Measurements from ENCODE around the gene WDFY4.
"Not testable (repeated sequence)": the region's sequence is repeated elsewhere in the genome, so short reads cannot be mapped to it uniquely, and the experiment has no call there.

The WDFY4 gene, protein sequence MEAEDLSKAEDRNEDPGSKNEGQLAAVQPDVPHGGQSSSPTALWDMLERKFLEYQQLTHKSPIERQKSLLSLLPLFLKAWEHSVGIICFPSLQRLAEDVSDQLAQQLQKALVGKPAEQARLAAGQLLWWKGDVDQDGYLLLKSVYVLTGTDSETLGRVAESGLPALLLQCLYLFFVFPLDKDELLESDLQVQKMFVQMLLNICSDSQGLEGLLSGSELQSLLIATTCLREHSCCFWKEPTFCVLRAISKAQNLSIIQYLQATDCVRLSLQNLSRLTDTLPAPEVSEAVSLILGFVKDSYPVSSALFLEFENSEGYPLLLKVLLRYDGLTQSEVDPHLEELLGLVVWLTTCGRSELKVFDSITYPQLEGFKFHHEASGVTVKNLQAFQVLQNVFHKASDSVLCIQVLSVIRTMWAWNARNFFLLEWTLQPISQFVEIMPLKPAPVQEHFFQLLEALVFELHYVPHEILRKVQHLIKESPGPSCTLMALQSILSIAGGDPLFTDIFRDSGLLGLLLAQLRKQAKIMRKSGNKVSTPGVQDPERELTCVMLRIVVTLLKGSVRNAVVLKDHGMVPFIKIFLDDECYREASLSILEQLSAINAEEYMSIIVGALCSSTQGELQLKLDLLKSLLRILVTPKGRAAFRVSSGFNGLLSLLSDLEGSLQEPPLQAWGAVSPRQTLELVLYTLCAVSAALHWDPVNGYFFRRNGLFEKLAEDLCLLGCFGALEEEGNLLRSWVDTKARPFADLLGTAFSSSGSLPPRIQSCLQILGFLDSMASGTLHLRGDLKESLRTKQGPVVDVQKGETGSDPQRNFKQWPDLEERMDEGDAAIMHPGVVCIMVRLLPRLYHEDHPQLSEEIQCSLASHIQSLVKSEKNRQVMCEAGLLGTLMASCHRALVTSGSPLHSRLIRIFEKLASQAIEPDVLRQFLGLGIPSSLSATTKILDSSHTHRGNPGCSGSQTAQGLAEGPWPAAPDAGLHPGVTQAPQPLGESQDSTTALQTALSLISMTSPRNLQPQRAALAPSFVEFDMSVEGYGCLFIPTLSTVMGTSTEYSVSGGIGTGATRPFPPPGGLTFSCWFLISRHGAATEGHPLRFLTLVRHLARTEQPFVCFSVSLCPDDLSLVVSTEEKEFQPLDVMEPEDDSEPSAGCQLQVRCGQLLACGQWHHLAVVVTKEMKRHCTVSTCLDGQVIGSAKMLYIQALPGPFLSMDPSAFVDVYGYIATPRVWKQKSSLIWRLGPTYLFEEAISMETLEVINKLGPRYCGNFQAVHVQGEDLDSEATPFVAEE (N-terminal part only)

DNA sequence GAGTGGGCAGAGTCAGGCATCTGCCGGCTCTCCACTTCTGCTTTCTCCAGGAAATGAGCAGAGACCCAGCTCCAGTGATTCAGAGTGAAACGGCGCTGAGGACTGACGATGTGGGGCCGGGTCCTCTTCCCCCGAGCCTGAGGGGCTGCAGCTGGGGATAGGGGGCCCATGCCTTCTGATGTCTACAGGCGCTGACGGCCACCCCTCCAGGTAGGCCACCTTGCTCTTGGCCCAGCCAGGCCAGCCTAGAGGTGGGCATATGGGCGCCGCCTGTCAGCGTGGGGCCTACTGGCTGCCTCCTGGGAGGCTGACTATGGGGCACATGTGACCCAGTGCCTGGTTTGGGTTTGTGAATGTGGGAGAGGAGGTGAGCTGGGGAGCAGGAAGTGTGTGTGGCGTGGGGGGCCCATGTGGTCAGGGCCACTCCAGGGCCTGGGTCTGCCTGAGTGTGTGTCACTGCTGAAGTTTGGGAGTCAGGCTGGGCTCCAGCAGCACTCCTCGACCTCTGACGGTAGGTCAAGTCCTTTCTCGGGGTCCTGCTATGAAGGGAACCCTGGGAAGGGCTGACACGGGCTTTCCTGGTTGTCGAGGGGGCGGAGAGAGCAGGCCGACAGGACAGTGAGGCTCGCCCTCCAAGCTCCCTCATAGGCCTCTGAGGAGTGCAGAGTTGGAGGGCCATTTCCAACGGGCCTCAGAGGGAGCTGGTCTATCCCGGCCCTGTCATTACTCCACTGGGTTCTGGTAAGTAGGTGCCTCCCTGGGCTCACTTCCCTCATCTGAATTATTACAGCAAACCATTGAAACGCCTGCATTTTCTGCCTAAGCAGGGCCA, at the start of gene WDFY4:
Gene WDFY4, plus strand, starts transcription at position 82 of the 832 bp plus-strand sequence. CDS start 24,860 bp downstream, outside the sequence.
- DNase-seq (ENCODE audit: low spot score), result no peak

DNA sequence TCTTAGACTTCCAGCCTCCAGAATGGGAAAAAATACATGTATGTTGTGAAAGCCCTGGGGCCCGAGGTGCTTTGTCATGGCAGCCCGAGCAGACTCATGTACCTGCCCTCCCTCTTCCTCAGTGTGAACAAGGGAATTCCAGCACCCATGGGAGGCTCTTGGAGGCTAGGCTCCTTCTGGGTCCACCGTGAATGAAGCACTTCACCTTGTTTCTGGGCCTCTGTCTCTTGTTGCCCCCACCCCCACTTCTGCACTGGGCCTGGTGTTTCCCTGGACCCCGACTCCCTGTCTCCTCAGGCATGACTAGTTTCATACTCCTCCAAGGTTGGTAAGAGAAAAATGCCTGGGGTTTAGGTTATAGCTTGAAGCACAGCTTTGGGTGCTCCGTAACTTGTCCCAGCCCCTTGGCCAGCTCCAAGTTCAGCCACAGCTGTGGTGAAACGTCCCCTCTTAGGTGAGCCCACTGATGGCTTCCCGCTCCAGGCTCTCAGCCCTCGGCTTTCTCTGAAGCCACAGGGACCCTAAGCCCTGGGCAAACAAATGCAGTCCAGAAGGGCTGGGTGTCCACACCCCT, 49.6 kb upstream of the WDFY4 start:
- DNase-seq (ENCODE audit: low spot score), result no peak

DNA sequence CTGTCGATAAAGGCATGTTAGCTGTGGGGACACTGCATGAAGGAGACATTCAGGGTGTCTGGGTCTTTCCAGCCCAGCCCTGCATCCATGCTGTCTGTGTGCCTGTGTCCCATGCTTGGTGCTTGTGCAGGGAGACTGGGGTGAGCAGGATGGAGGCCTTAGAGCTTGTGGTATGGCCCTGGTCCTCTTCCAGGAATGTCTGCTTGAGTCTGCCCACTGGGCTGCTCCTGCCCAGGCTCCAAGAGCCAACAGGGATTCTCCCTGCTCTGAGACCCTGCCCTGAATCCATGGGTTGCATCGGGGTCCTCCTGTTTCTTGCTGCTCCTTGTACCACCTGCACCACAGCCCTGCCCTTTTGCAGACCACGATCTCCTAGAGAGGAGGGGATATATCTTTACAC, 48.4 kb upstream of the WDFY4 start:
- no peak for DNase-seq (ENCODE audit: low spot score)

DNA sequence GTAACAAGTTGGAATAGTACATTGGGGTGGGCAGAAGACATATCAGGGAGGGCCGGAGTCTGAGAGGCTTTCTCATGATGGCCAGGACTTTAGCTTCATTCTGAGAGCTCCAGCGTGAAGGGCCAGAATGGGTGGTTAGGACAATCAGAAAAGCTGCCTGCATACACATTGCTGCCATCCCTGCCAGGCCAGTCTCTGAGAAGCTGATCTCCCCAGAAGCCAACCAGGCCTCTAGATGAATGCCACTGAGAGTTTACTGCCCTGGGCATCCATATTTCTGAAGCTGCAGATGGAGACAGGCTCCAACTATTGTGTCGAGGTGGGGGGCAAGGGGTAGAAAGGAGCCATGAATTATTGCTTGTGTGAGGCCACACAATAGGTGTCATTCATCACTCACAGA, 47.8 kb upstream of the WDFY4 start:
- no peak for DNase-seq (ENCODE audit: low spot score)

DNA sequence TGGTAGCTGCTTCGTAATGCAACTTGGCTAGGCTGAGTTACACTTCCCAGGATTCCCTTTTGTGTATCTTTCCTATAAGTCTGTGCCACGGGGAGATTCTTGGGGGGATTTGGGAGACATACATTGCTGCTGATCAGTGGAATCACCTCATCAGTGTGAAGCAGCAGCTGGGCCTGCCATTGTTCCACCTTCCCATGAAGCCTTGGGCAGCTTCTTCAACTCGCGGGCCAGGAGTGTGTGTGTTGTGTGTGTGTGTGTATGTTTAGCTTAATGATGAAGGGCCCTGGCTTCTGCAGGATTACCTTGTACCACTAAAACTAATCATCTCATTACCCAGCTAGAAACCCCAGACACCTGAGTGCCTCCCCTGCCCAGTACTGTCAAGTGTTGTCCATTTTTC, 46.5 kb upstream of the WDFY4 start:
- no peak for DNase-seq (ENCODE audit: low spot score)

DNA sequence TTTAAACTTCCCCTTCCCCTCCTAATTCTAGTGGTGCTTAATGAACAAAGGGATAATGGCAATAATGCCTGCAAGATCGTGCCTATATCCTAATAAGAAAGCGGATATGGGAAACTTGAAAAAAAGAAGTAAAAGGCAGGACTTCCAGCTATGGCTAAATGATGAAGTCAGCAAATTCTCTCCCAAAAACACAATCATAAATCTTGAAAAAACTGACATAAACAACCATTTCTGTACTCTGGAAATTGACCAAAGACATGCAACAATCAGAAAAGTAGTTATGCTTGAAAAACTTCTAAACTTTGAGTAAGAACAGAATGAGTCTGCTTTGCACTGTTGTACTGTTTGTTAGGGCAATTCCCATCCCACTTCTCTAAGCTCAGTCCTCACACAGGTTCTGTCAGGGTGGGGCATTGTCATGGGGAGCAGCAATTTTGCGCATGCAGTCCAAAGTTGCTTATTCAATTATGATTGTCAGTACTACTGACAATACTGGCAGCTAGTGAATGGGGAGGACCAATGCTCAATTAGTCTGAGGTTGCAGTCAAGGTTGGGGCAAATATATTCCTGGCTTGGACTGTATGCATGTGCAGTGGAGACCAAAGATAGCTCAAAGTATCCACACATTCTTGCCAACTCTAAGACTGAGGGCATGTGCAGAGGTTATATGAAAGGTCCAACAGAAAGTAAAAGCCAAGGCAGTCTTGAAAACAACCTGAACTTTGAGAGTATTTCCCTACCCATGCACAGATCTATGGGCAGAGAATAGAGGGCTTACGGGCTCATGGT, 45.7 kb upstream of the WDFY4 start:
- DNase-seq (ENCODE audit: low spot score), result no peak

DNA sequence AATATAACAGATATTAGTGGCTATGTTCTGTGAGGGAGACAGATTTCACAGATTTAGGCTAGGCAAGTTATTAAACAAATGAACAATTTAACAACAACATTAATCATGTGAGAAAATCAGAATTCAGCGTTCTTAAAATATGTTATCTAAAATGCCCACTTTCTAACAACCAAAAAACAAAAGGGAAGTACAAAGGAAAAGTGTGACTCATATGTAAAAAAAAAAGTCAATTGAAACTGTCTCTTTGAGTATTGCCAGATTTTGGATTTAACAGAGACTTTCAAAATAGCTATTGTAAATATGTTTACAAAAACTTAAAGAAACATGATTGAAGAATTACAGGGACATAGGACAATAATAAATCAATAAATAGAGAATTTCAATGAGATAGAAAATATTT, 45.0 kb upstream of the WDFY4 start:
- no peak for DNase-seq (ENCODE audit: low spot score)

DNA sequence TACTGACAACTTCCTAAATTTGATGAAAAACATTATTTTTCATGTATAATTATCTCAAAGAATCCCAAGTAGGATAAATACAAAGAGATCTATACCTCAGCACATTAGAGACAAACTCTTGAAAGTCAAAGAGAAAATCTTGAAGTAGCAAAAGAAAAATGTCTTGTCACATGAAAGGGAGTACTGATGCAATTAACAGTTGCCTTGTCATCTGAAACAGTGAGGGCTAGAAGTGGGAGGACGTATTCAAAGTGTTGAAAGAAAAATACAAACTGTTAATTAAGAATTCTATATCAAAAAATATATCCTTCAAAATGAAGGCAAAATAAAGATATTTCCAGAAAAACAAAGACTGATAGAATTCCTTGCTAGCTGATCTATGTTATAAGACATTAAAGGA, 44.3 kb upstream of the WDFY4 start:
- DNase-seq (ENCODE audit: low spot score), result no peak

DNA sequence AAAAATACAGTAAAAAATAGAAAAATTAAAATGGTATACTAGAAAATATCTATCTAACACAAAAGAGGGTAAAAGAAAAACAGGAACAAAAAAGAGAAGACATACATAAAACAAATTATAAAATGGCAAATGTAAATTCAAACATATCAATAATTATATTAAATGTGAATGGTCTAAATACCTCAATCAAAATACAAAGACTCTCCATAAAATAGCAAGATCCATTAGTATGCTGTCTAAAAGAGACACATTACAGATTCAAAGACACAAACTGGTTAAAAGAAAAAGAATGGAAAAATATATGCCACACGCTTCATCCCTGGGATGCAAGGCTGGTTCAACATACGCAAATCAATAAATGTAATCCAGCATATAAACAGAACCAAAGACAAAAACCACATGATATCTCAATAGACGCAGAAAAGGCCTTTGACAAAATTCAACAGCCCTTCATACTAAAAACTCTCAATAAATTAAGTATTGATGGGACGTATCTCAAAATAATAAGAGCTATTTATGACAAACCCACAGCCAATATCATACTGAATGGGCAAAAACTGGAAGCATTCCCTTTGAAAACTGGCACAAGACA, 43.5 kb upstream of the WDFY4 start:
- DNase-seq (ENCODE audit: low spot score), result not testable (repeated sequence)

DNA sequence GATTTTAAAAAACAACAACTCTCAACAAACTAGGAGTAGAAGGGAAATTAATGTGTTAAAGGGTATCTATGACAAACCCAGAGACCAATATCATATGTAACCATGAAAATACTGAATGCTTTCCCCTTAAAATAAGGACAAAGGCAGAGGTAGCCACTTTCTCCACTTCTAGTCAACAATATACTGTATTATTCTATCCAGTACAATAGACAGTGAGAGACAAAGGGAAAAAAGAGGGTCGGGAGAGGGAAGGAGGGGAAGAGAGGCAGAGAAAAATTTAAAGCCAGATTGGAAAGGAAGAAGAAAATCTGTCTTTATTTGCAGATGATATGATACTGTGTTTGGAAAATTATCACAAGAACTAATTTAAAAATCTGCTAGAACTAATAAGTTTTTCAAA, 39.1 kb upstream of the WDFY4 start:
- no peak for DNase-seq (ENCODE audit: low spot score)

DNA sequence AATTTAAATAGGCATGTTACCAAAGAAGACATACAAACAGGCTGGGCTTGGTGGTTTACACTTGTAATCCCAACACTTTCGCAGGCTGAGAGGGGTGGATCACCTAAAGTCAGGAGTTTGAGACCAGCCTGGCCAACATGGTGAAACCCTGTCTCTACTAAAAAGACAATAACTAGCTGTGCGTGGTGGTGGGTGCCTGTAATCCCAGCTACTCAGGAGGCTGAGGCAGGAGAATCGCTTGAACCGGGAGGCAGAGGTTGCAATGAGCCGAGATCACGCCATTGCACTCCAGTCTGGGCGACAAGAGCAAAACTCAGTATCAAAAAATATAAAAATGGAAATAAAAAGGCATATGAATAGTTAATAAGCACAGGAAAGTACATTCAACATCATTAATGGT, 37.6 kb upstream of the WDFY4 start:
- DNase-seq (ENCODE audit: low spot score), result not testable (repeated sequence)

DNA sequence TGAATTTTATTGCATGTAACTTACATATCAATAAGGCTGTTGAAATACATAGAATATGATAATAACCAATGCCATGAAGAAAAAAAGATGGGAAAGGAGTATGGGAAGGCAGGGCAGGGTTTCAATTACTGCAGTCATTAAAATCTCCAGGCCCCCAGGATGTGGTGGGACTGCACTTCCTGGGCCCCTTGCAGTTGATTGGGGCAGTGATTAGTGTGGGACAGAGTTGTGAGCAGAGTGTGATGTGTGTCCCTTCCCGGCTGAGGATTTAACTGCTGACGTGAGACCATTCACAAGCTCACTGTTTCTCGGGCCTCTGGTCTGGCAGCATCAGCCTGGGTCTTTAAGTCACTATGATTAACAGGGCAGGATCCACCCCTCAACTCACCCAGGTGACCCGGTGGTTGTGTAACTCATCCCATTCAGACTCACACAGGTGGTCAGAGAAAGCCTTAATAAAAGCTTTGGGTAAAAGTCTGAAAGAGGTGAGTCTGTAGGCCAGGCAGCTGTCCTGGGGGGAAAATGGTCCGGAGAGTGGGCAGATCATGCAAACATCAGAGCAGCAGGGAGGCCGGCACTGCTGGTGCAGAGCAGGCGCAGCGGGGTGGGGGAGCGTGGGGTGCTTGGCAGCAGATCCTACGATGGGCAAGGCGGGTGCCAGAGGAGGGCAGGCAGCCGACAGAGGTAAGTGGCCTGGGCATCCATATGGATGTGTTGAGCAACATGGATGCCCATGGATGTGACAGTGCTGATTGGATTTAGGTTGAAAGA, 36.3 kb upstream of the WDFY4 start:
- no peak for DNase-seq (ENCODE audit: low spot score)

DNA sequence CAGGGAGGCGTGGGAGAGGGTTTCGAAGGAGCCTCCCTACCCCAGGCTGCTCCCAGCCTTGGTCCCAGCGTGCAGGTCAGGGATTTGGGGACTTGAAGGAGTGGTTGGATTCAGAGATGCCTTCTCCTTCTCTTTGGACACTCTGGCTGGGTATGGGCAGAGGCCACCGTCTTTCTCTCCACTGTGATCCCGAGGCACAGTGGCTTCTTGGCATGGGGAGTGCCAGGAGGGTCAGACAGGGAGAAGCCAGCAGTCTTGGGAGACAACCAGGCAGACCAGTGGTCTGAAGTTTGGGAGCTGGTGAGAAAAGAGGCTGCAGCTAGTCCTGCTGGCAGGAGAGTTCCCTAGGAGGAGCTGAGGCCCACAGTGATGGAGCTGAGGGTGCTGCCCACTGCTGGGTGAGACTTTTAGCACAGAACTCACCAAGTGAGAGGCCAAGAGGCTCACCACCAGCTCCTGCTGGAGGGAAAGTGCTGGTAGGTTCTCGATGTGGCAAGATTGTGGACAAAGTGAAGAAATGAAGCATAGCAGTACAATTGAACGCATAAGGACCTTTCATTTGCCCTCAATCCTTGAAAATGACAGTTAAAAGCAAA, 35.2 kb upstream of the WDFY4 start:
- DNase-seq (ENCODE audit: low spot score), result no peak

DNA sequence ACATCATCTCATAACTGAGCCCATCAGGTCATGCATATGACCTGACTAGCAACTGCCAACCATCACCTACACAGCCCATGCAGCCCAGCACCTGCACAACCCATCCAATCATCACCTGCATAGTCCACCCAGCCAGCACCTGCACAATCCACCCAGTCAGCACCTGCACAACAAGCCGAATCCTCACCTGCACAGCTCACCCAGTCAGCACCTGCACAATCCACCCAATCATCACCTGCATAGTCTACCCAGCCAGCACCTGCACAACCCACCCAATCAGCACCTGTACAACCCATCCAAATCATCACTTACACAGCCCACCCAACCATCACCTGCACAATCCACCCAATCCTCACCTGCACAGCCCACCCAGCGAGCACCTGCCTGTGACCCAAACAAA, 33.4 kb upstream of the WDFY4 start:
- no peak for DNase-seq (ENCODE audit: low spot score)

DNA sequence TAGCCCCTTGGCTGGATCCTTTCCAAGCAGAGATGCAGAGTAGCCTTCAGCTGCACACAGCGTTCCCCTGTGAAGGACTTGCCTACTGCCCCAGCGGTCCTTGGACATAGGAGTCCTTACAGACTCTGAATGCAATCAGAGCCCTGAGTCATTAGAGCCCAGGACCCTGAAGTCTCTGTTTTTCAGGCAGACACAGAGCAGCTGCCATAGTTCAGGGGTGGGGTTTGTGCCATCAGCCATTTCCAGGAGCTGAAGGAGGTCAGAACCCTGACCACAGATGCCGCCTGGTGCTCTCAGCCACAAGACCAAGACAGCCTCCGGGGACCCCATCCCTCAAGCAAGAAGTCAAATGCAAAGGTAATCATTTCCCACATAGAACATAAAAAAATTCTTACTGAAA, 32.8 kb upstream of the WDFY4 start:
- no peak for DNase-seq (ENCODE audit: low spot score)

DNA sequence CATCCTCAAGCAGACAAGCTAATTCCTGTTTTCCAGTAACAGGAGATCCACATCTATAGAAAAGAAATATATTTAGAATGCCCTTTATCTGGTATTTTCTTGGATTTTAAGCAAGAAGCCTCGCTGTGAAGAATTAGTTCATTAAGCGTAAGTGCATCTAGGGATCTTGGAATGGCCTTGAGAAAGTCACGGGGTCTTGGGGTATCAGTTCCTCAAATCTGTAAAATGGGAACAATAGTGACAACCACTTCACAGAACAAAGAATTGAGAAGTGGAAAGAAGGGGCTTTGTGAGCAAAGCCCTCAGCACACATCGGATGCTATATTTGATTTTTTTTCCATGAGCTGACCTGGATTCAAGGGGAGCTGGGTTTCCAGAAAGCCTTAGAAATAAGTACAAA, 32.3 kb upstream of the WDFY4 start:
- no peak for DNase-seq (ENCODE audit: low spot score)

DNA sequence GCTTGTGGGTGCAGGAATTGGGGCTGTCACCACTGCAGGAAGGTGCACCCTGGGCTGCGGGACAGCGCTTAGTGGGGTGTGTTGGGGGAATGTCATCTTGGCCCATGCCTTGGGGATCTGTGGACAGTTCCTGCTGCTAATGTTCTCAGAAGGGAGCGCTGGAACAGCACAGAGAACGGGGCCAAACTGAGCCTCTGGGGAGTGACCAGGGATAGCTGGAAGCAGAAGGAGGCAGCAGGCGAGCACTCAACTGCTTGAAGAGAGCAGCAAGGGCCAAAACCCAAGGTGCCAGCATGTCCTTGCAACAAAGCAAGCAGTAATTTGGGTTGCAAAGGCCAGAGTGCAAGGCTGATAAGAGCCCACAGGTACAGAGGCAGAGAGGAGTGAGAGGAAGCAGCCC, 31.3 kb upstream of the WDFY4 start:
- DNase-seq (ENCODE audit: low spot score), result no peak

DNA sequence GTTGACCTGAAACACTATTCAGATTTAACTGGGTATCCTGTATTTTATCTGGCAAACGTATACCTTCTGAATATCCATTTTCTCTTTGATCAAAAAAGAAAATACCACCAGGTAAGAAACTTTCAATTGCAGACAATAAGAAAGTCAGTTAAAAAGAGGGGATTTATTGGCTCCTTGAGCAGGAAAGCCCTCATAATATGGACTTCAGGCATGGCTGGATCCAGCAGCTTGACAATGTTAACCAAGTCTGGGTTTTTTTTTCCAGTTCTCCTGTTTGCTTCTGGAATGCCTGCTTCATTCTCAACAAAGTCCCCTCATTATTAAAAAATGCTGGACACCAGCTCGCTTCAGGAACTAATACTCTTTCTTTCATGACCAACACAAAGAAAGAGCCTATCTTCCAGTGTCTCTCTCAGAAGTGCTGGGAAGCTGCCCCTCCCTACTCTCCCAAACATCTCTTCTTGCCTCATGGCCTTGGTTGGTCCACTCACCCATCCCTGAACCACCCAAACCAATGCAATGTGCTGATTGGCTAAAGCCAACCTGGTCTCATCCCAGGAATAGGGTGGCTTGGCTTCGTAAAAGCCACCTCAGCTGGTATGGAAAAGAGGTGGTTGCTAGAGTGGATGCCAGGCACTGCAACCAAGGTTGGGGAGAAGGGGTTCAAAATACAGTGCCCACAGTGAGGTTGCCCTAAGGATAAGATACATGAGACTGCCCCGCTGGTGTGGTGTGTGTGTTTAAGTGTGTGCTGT, 30.6 kb upstream of the WDFY4 start:
- DNase-seq (ENCODE audit: low spot score), result no peak
